GM18499 (cell line): Measurements from ENCODE around the gene CNN2.

Experiments
- ATAC-seq: cut with Tn5 transposase; IDR thresholded peaks from one replicate; pipeline ENCODE4 v1.9.1; 2021; ENCODE audit warnings: moderate number of reproducible peaks; ENCODE audit not compliant: insufficient read depth, unreplicated experiment

CNN2 gene

DNA sequence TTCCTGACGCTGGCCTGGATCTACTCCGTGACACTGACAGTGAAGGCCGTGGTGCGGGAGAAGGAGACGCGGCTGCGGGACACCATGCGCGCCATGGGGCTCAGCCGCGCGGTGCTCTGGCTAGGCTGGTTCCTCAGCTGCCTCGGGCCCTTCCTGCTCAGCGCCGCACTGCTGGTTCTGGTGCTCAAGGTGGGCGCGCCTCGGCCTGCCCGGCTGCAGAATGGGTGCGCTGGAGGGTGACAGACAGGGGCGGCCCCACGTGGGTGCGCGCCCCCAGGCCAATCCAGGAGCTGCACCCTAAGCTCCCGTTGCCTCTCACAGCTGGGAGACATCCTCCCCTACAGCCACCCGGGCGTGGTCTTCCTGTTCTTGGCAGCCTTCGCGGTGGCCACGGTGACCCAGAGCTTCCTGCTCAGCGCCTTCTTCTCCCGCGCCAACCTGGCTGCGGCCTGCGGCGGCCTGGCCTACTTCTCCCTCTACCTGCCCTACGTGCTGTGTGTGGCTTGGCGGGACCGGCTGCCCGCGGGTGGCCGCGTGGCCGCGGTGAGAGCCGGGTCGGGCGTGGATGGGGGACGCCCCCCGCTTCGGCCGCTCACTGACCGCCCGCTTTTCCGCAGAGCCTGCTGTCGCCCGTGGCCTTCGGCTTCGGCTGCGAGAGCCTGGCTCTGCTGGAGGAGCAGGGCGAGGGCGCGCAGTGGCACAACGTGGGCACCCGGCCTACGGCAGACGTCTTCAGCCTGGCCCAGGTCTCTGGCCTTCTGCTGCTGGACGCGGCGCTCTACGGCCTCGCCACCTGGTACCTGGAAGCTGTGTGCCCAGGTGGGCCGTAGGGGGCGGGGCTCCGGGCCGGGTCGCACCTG is 20.7 kb downstream of the CNN2 start:
- ATAC-seq = no peak

DNA sequence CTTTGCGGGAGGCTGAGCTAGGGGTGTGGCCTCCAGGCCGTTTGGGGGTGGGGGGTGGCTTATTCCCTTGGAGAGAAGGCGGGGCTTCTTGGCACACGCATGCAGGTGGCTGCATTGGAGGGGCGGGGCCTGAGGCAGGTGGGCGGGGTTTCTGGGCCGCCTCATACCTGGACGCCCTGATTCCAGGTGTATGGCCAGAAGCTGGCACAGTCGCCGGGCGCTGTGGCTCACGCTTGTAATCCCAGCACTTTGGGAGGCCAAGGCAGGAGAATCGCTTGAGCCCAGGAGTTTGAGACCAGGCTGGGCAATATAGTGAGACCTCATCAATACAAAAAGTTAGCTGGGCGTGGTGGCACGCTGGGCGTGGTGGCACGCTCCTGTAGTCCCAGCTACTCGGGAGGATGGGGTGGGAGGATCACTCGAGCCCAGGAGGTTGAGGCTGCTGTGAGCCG is 21.3 kb downstream of the CNN2 start:
- no peak for ATAC-seq

DNA sequence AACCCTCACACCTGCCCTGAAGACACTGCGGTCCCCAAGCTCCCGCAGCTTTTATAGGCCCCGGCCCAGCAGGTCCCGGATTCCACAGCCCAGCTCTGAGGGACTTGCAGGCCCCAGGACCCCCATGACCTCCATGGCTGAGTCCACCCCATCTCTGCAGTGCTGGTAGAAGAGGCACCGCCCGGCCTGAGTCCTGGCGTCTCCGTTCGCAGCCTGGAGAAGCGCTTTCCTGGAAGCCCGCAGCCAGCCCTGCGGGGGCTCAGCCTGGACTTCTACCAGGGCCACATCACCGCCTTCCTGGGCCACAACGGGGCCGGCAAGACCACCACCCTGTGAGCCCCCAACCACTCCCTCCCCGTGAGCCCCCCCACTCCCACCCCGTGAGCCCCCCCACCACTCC is 22.7 kb downstream of the CNN2 start:
- no peak for ATAC-seq

DNA sequence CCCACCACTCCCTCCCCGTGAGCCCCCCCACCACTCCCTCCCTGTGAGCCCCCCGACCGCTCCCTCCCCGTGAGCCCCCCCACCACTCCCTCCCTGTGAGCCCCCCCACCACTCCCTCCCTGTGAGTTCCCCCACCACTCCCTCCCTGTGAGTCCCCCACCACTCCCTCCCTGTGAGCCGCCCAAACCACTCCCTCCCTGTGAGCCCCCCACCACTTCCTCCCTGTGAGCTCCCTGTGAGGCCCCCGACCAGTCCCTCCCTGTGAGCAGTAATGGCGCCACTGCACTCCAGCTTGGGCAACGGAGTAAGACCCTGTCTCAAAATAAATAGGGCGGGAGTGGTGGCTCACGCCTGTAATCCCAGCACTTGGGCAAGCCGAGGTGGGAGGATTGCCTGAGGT is 23.4 kb downstream of the CNN2 start:
- no peak for ATAC-seq

DNA sequence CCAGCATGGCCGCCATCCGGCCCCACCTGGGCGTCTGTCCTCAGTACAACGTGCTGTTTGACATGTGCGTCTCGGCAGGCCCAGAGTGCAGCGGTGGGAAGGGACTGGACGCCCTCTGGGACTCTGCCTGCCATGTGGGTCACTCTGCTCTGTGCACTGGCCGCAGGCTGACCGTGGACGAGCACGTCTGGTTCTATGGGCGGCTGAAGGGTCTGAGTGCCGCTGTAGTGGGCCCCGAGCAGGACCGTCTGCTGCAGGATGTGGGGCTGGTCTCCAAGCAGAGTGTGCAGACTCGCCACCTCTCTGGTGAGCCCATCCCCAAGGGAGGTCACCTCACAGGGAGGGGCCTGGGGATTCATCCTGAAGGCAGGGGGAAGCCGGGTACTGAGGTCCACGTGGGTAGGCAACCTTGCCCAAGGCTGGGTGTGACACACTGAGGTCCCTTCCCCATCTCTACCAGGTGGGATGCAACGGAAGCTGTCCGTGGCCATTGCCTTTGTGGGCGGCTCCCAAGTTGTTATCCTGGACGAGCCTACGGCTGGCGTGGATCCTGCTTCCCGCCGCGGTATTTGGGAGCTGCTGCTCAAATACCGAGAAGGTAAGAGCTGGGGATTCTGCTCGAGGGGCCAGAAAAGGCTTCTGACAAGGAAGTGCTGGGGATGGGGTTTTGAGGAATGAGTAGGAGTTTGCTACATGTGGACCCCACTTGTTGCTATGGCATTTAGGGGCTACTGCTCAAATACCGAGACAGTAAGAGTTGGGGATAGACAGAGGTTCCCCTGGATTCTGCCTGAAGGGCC is 24.8 kb downstream of the CNN2 start:
- ATAC-seq = no peak

DNA sequence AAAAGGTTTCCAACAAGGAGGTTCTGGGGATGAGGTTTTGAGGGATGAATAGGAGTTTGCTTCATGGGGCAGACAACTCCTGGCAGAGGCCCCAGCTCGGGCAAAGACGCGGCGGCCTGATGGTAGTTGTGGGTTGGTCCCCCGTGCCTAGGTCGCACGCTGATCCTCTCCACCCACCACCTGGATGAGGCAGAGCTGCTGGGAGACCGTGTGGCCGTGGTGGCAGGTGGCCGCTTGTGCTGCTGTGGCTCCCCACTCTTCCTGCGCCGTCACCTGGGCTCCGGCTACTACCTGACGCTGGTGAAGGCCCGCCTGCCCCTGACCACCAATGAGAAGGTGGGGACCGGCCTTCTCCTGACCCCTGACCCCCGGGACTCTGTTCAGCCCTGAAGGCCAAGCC is 25.4 kb downstream of the CNN2 start:
- no peak for ATAC-seq

DNA sequence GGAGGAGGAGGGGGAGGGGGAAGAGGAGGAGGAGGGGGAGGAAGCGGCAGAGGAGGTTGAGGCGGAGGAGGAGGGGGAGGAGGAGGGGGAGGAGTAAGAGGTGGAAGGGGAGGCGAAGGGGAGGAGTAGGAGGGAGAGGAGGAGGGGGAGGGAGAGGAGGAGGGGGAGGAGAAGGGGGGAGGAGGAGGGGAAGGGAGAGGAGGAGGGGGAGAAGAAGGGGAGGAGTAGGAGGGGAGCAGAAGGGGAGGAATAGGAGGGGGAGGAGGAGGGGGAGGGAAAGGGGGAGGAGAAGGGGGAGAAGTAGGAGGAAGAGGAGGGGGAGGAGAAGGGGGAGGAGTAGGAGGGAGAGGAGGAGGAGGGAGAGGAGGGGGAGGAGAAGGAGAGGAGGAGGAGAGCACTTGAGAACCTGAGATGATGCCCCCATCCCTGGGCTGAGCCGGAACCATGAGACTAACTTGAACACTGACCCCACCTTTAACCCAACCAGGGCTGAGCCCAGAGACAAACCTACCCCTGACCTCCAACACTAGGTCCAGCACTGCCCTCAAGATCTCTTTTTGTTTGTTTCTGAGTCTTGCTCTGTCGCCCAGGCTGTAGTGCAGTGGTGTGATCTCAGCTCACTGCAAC is 26.1 kb downstream of the CNN2 start:
- ATAC-seq = no peak

DNA sequence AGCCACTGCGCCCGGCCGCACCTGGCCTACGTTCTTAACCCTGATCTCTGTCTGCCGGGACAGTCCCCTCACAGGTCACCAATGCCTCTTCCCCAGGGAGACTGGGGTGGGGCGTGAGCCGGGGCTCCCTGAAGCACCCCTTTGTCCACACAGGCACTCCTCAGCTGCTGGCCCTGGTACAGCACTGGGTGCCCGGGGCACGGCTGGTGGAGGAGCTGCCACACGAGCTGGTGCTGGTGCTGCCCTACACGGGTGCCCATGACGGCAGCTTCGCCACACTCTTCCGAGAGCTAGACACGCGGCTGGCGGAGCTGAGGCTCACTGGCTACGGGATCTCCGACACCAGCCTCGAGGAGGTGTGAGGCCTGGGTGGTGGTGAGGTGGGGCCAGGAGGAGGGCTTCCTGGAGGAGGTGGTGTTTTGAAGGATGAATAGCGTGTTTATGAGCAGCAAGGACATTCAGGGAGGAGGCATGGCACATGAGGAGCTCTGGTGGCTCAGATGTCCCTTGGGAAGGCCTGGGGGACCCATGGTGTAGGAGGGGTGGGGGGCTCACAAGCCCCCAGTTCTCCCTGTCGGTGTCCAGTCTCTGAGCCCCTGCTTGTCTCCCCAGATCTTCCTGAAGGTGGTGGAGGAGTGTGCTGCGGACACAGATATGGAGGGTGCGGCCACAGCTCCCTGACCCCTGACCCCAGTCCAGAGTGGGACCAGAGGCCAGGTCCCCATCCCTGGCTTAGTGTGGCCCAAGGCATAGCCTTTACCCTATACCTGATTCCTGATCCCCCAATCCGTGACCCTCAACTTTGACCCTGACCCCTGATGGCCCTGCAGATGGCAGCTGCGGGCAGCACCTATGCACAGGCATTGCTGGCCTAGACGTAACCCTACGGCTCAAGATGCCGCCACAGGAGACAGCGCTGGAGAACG is 27.0 kb downstream of the CNN2 start:
- ATAC-seq = no peak

DNA sequence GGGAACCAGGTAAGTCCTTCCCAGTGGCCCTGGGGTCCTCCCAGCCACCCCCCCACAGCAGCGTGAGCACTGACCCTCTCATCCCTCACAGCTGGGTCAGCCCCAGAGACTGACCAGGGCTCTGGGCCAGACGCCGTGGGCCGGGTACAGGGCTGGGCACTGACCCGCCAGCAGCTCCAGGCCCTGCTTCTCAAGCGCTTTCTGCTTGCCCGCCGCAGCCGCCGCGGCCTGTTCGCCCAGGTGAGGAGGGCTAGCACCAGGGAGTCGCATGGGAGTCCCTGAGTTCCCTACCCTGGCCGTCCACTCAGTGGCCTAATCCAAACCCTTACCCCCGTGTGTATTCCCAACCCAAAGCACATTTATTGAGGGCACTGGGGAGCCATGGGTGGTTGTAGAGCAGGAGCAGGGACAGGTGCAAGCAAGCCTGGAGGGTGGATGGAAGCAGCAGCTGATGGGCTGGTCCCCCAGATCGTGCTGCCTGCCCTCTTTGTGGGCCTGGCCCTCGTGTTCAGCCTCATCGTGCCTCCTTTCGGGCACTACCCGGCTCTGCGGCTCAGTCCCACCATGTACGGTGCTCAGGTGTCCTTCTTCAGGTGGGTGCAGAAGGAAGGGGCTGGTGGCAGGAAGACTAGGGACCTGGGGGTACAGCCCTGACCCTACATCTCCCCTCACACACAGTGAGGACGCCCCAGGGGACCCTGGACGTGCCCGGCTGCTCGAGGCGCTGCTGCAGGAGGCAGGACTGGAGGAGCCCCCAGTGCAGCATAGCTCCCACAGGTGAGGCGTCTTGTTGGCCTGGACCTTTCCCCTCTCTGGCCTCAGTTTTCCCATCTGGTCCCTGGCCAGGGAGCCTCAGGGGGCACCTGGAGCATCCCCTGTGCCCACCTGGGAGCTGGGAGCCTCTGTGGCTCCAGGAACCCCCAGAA is 28.0 kb downstream of the CNN2 start:
- ATAC-seq = no peak

DNA sequence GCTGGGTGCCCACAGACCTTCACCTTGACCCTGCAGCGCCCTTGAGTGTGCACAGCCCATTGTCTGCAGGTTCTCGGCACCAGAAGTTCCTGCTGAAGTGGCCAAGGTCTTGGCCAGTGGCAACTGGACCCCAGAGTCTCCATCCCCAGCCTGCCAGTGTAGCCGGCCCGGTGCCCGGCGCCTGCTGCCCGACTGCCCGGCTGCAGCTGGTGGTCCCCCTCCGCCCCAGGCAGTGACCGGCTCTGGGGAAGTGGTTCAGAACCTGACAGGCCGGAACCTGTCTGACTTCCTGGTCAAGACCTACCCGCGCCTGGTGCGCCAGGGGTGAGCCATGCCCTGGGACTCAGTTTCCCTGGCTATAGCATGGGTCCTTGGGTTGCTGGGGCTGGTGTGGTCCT is 28.6 kb downstream of the CNN2 start:
- ATAC-seq = no peak

DNA sequence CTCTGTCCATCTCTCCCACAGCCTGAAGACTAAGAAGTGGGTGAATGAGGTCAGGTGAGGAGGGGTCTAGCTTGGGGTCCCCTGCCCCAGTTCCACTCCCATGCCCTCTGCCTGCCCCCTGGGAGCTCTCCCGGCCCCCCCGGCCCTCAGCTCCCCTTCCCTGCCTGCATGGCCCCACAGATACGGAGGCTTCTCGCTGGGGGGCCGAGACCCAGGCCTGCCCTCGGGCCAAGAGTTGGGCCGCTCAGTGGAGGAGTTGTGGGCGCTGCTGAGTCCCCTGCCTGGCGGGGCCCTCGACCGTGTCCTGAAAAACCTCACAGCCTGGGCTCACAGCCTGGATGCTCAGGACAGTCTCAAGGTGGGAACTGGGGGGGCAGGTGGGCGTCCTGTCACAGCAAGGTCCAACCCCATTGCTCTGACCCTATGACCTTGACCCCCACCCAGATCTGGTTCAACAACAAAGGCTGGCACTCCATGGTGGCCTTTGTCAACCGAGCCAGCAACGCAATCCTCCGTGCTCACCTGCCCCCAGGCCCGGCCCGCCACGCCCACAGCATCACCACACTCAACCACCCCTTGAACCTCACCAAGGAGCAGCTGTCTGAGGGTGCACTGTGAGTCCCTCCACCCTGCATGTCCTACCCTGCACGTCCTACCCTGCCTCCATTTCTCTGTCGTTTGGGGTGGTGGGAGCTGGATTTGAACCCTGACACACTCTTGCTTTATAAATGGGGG is 29.6 kb downstream of the CNN2 start:
- ATAC-seq = no peak

DNA sequence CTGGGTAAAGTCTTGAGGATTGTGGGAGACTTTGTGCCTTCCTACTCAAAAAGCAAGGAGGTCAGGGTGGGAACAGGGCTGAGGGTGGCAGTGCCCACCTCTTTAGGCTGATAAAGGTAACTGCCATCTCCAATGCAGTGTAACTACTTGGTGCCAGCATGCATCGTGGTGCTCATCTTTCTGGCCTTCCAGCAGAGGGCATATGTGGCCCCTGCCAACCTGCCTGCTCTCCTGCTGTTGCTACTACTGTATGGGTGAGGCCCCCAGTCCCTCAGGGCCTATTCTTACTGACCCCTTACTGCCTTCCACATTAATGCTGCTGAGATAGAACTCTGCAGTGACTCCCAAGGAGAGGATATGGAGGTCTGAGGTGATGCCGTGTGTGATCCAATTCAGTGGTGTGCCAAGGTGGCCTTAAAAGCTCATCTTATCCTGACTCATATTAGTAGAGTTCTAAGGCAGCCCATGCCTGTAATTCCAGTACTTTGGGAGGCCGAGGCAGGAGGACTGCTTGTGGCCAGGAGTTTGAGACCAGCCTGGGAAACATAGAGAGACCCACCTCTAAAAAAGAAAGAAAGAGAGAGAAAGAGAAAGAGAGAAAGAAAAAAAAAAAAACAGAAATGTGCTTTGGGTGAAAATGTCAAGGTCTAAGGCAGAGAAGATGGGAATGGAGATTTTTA is 30.9 kb downstream of the CNN2 start:
- no peak for ATAC-seq

DNA sequence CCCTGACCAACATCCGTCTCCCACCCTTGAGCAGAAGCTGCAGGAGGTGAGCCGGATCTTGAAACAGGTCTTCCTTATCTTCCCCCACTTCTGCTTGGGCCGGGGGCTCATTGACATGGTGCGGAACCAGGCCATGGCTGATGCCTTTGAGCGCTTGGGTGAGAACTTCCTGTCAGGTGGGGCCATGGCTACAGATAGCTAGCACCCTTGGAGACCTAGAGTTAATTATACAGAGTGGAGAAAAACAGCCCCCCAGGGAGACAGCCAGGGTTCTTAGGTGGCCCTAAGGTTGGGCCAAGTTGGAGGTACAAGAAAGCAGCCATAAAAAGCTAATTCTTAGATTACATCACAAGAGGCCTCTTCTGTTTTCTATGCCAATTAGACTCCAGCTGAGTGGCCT is 31.7 kb downstream of the CNN2 start:
- no peak for ATAC-seq

DNA sequence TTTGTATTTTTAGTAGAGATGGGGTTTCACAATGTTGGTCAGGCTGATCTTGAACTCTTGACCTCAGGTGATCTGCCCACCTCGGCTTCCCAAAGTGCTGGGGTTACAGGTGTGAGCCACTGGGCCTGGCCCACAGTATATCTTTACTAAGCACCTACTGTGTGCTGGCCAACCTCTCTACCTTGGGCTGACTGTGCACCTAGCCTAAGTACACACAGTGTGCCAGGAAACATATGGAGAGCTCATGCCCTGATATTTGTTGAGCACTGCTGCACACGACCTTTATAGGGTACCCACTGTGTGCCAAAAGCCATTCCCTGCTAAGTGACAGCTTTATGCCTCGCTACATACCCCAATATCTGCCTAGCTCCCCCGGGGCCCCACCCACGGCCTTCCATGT is 34.3 kb downstream of the CNN2 start:
- ATAC-seq = no peak

DNA sequence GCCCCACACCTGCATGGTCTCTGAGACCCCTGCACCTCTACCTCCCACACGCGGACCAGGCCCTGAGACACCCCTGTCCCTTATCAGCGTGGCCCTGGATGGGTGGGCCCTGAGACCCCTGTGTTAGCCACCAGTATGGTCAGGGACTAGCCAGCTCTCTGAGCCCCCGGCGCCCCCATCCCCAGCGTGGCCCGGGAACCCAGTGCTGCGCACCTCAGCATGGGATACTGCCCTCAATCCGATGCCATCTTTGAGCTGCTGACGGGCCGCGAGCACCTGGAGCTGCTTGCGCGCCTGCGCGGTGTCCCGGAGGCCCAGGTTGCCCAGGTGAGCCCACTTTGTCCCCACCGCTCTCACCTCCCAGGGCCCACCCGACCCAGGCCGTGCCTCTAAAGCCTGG is 35.6 kb downstream of the CNN2 start:
- no peak for ATAC-seq

DNA sequence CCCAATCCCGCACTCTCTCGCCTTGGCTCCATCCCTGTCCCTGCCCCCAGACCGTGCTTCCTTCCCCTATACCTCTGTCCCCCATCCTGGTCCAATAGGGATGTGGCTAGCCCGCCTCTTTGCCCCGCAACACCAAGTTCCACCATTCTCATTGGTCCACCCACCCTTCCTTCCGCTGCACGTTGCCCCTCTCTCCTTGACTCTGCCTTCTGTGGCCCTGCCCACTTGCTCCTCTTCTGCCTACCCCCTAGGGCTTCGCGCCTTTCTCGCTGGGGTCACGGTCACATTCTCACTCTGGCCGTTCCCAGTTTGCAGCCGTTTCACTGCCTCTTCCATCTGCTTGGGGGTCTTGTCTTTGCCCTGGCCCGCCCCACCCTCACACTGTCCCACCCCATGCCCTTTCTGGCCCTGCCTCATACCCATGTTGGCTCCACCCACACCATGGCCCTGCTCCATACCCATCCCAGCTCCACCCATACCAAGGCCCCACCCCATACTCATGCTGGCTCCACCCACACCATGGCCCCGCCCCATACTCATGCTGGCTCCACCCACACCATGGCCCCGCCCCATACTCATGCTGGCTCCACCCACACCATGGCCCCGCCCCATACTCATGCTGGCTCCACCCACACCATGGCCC is 36.1 kb downstream of the CNN2 start:
- ATAC-seq = no peak
